Left ventricle myocardium superior (tissue), 1 donor: ENCODE measurements around the gene AAR2. TPM values are rescaled to one million over a fixed set of nuclear protein-coding genes. Genes with fewer than 3 reads are reported as not detected.

Experiments used
- ATAC-seq: fragments of 200-7000 bp; cut with Tn5 transposase; one replicate; pipeline ENCODE4 v1.9.1; 2020; ENCODE audit warnings: mild to moderate bottlenecking, moderate library complexity
- DNase-seq: peaks from one replicate; pipeline ENCODE4 v3.0.0-alpha.2; 2020
- intact Hi-C: fragments of 100-400 bp; cut with micrococcal nuclease; formaldehyde crosslinking; loops from one replicate; pipeline ENCODE4 v1.11.0; 2022
- total RNA-seq: library from RNA; stranded (reverse); fragmentation: NEBNext Ultra II Directional; extraction: Animal tissue kit (Norgen Biotek cat#: 25700); gene quantifications from one replicate; pipeline ENCODE4 v1.2.1, GENCODE V29; 2021
- donor health status: DM: no; HTN: yes; CAD: no; lungs with severe emphysema.

AAR2 gene
- total RNA-seq, 1 donor from 2014 or later = 14.8 TPM

- intact Hi-C loops = no loop called here
- DNase-seq (no peak), ATAC-seq (no peak)
Observed at GRCh38 chr20:36304786-36305495, 68.7 kb downstream of the AAR2 start.

GRCh38 chr20:36305602-36306551 lies 69.6 kb downstream of the AAR2 start, which contains the start of gene DLGAP4:
Gene DLGAP4 (plus strand): TSS chr20:36306339. CDS start chr20:36431718, 125,379 bp downstream.
- intact Hi-C loops = no loop called here
- DNase-seq = no peak

More at GRCh38 chr20:36305602-36306551, 69.6 kb downstream of the AAR2 start, which contains the start of gene DLGAP4:
- no peak for ATAC-seq

Other genes with a start within 250 kb of the AAR2 start
- gene EPB41L1, start 81.7 kb upstream of the AAR2 start, total RNA-seq = 19.6 TPM
- gene DLGAP4, start 69.9 kb downstream of the AAR2 start, total RNA-seq = 38.1 TPM